HEK293 (cell line): Measurements from ENCODE around the gene COL5A1.

ENCODE experiments used
- CTCF ChIA-PET: fragments of 350-600 bp; formaldehyde crosslinking; extraction: SDS; loops from one replicate; lab custom pipeline; 2021; ENCODE audit warnings: antibody characterized with exemption; lab: Yijun Ruan, JAX
- POLR2A ChIA-PET: fragments of 300-600 bp; formaldehyde crosslinking; extraction: SDS; loops from one replicate; lab custom pipeline; 2020; ENCODE audit warnings: antibody characterized with exemption, inconsistent platforms; lab: Yijun Ruan, JAX
- H3K27ac ChIP-seq: fragments of 200-500 bp; sonication (Bioruptor generic); 2 replicates; pipeline ENCODE4 v1.5.1; 2014; ENCODE audit warnings: low read depth, low read length, control low read depth, inconsistent platforms; ENCODE audit errors: extremely low read depth
- H3K36me3 ChIP-seq, 2 experiments: fragments of 200-500 bp in 1 of 2; sonication (Bioruptor generic) in 1 of 2; 1 replicate in 1 of 2; 2 replicates in 1 of 2; pipeline ENCODE4 v1.5.1; 2014 to 2017; ENCODE audit warnings: inconsistent platforms in 2 of 2, low read length in 2 of 2; ENCODE audit not compliant: control insufficient read depth in 2 of 2, insufficient read depth in 1 of 2
- H3K4me1 ChIP-seq: fragments of 200-500 bp; sonication (Bioruptor generic); 2 replicates; pipeline ENCODE4 v1.5.1; 2014; ENCODE audit warnings: mild to moderate bottlenecking, low read length, inconsistent platforms; ENCODE audit not compliant: control insufficient read depth, insufficient read depth
- H3K4me3 ChIP-seq: 2 replicates; pipeline ENCODE4 v1.5.1; 2011; ENCODE audit warnings: low read depth, mild to moderate bottlenecking, control low read depth, low read length, moderate library complexity
- H3K9me3 ChIP-seq: fragments of 200-500 bp; sonication (Bioruptor generic); 2 replicates; pipeline ENCODE4 v1.5.1; 2014; ENCODE audit warnings: low read depth, low read length, inconsistent platforms; ENCODE audit not compliant: control insufficient read depth, insufficient read depth
- MEIS1 ChIP-seq: sonication (generic); formaldehyde crosslinking; IDR thresholded peaks from 2 replicates; pipeline ENCODE4 v1.8.1; 2022; ENCODE audit warnings: missing genetic modification reagents, mild to moderate bottlenecking, borderline replicate concordance
- PRDM2 ChIP-seq: fragments of 450-650 bp; formaldehyde crosslinking; IDR thresholded peaks from 2 replicates; pipeline ENCODE4 v1.5.1; 2016; ENCODE audit warnings: missing biosample characterization, missing genetic modification characterization, borderline replicate concordance
- SCRT2 ChIP-seq: fragments of 450-650 bp; formaldehyde crosslinking; IDR thresholded peaks from 2 replicates; pipeline ENCODE4 v1.5.1; 2016; ENCODE audit warnings: missing biosample characterization, missing genetic modification characterization
- TRIM28 ChIP-seq: IDR thresholded peaks from 2 replicates; pipeline ENCODE4 v1.6.1; 2011; ENCODE audit warnings: low read length, control low read depth, borderline replicate concordance
- ZBTB20 ChIP-seq: fragments of 450-650 bp; formaldehyde crosslinking; IDR thresholded peaks from 2 replicates; pipeline ENCODE4 v1.5.1; 2016; ENCODE audit warnings: missing biosample characterization, missing genetic modification characterization
- ZNF146 ChIP-seq: fragments of 450-650 bp; formaldehyde crosslinking; IDR thresholded peaks from 2 replicates; pipeline ENCODE4 v1.5.1; 2016; ENCODE audit warnings: missing biosample characterization, missing genetic modification characterization
- ZNF488 ChIP-seq: fragments of 450-650 bp; formaldehyde crosslinking; IDR thresholded peaks from 2 replicates; pipeline ENCODE4 v1.5.1; 2016; ENCODE audit warnings: missing biosample characterization, missing genetic modification characterization
- ZNF555 ChIP-seq: fragments of 450-650 bp; formaldehyde crosslinking; conservative IDR thresholded peaks from 2 replicates; pipeline ENCODE4 v1.5.1; 2017; ENCODE audit warnings: missing biosample characterization, mild to moderate bottlenecking, missing genetic modification characterization, inconsistent platforms
- ZNF561 ChIP-seq: fragments of 450-650 bp; IDR thresholded peaks from 2 replicates; pipeline ENCODE4 v1.5.1; 2018; ENCODE audit warnings: missing biosample characterization, missing genetic modification characterization, borderline replicate concordance
- ZNF621 ChIP-seq: fragments of 450-650 bp; formaldehyde crosslinking; IDR thresholded peaks from 2 replicates; pipeline ENCODE4 v1.5.1; 2017; ENCODE audit warnings: missing biosample characterization, missing genetic modification characterization
- ZNF664 ChIP-seq: fragments of 450-650 bp; formaldehyde crosslinking; IDR thresholded peaks from 2 replicates; pipeline ENCODE4 v1.5.1; 2016; ENCODE audit warnings: missing biosample characterization, missing genetic modification characterization
- ZSCAN4 ChIP-seq: fragments of 450-650 bp; formaldehyde crosslinking; IDR thresholded peaks from 2 replicates; pipeline ENCODE4 v1.5.1; 2017; ENCODE audit warnings: missing biosample characterization, missing genetic modification characterization

The COL5A1 gene

GRCh38 chr9:134858051-134858841 is 216.6 kb downstream of the COL5A1 start:
- no peak overlapping the region for H3K4me3 ChIP-seq
- CTCF ChIA-PET: interaction anchor here (0.5 to 1.6 kb wide), 3 partner anchors 82 to 199 kb away, joined by 3 read pairs; no protein-coding TSS in a partner anchor
- no peaks in the 10 kb centered on the region for H3K9me3 ChIP-seq
- no peak overlapping the region for H3K27ac ChIP-seq
- H3K36me3 ChIP-seq: no peaks in the 10 kb centered on the region
- H3K4me1 ChIP-seq: no peaks in the 10 kb centered on the region
- POLR2A ChIA-PET: no interaction called here
- no peak for TF ChIP-seq ZNF488 (tag by site-specific recombination)
- TF ChIP-seq PRDM2 (tag by site-specific recombination): no peak
- no peak for TF ChIP-seq ZBTB20 (tag by site-specific recombination)
- TF ChIP-seq ZNF561 (tag by site-specific recombination): no peak
- no peak for TF ChIP-seq ZNF621
- no peak for TF ChIP-seq ZNF555 (tag by site-specific recombination)
- no peak for TF ChIP-seq TRIM28

- TF ChIP-seq MEIS1 (CRISPR knock-in tag) (no peak), ZNF146 (tag by site-specific recombination) (no peak)
- Histone ChIP-seq H3K27ac (no peak overlapping the region), H3K36me3 (no peaks in the 10 kb centered on the region), H3K4me3 (no peak overlapping the region), H3K9me3 (no peaks in the 10 kb centered on the region), H3K4me1 (no peaks in the 10 kb centered on the region)
- ChIA-PET POLR2A (no interaction called here), CTCF (no interaction called here)
Observed at GRCh38 chr9:134860510-134860909, 218.9 kb downstream of the COL5A1 start.

GRCh38 chr9:134861595-134862334 is 220.2 kb downstream of the COL5A1 start:
- TF ChIP-seq ZSCAN4 (tag by site-specific recombination) (peak; percentile 94), ZNF664 (tag by site-specific recombination) (peak; percentile 48; the same call in 1 of the 2 replicates), ZBTB20 (tag by site-specific recombination) (no peak), SCRT2 (tag by site-specific recombination) (peak; percentile 69)
- Histone ChIP-seq H3K9me3 (no peaks in the 10 kb centered on the region), H3K27ac (no peak overlapping the region), H3K4me3 (no peak overlapping the region), H3K36me3 (no peaks in the 10 kb centered on the region), H3K4me1 (no peaks in the 10 kb centered on the region)
- ChIA-PET CTCF (interaction anchor here (0.6 kb wide), 1 partner anchor 1103 kb away, joined by 3 read pairs; no protein-coding TSS in a partner anchor), POLR2A (no interaction called here)
